HepG2 (cell line): ENCODE results near the gene PLD2. TPM values are rescaled to one million over a fixed set of nuclear protein-coding genes. Genes with fewer than 3 reads are reported as not detected.

Experiments used
- CREB1 ChIP-seq, 2 experiments: fragments of 450-650 bp in 1 of 2; IDR thresholded peaks; 2 replicates each; pipeline ENCODE4 v1.6.1; 2016 to 2017; ENCODE audit warnings: control low read depth in 1 of 2, mild to moderate bottlenecking in 1 of 2, missing compliant biosample characterization in 1 of 2, missing genetic modification characterization in 1 of 2
- EZH2 ChIP-seq: conservative IDR thresholded peaks from 2 replicates; pipeline ENCODE4 v1.6.1; 2012; ENCODE audit warnings: mild to moderate bottlenecking, low read depth, low read length, moderate library complexity
- GLMP ChIP-seq: sonication (generic); formaldehyde crosslinking; IDR thresholded peaks from 2 replicates; pipeline ENCODE4 v1.9.0; 2021; ENCODE audit warnings: missing genetic modification reagents, mild to moderate bottlenecking, borderline replicate concordance
- GRHL1 ChIP-seq: sonication (generic); formaldehyde crosslinking; conservative IDR thresholded peaks from 2 replicates; pipeline ENCODE4 v1.8.0; 2022; ENCODE audit warnings: missing genetic modification reagents
- IRF2 ChIP-seq: IDR thresholded peaks from 2 replicates; pipeline ENCODE4 v1.6.1; 2018; ENCODE audit warnings: missing genetic modification reagents, missing compliant biosample characterization
- KAT7 ChIP-seq: IDR thresholded peaks from 2 replicates; pipeline ENCODE4 v1.6.1; 2018; ENCODE audit warnings: borderline replicate concordance, missing compliant biosample characterization
- KMT2A ChIP-seq: sonication (generic); formaldehyde crosslinking; IDR thresholded peaks from 2 replicates; pipeline ENCODE4 v1.4.0; 2020; ENCODE audit warnings: missing genetic modification reagents
- MAZ ChIP-seq, 2 experiments: sonication (generic) in 1 of 2; formaldehyde crosslinking in 1 of 2; IDR thresholded peaks; 2 replicates each; pipeline versions ENCODE4 v1.5.0 to v1.6.1; 2012 to 2020; ENCODE audit warnings: low read depth in 2 of 2, mild to moderate bottlenecking in 2 of 2, borderline replicate concordance in 1 of 2, improper control_type of control experiment in 1 of 2, low read length in 1 of 2, missing genetic modification reagents in 1 of 2, moderate library complexity in 1 of 2
- PAXIP1 ChIP-seq: sonication (generic); formaldehyde crosslinking; conservative IDR thresholded peaks from 2 replicates; pipeline ENCODE4 v1.4.0; 2020; ENCODE audit warnings: mild to moderate bottlenecking, missing genetic modification reagents, moderate library complexity
- PRPF4 ChIP-seq: fragments of 200-400 bp; formaldehyde crosslinking; IDR thresholded peaks from 2 replicates; pipeline ENCODE4 v1.6.1; 2016; ENCODE audit warnings: low read length, low read depth; ENCODE audit not compliant: poor library complexity, severe bottlenecking
- REXO4 ChIP-seq: sonication (generic); formaldehyde crosslinking; IDR thresholded peaks from 2 replicates; pipeline ENCODE4 v1.8.0; 2022; ENCODE audit warnings: missing genetic modification reagents, mild to moderate bottlenecking, borderline replicate concordance
- RXRA ChIP-seq: sonication (generic); formaldehyde crosslinking; IDR thresholded peaks from 2 replicates; pipeline ENCODE4 v1.5.1; 2020; ENCODE audit warnings: missing genetic modification reagents
- SIX1 ChIP-seq: sonication (generic); formaldehyde crosslinking; IDR thresholded peaks from 2 replicates; pipeline ENCODE4 v1.4.0; 2020; ENCODE audit warnings: missing genetic modification reagents, borderline replicate concordance
- SOX5 ChIP-seq: IDR thresholded peaks from 2 replicates; pipeline ENCODE4 v1.6.1; 2016; ENCODE audit warnings: borderline replicate concordance
- TCF7 ChIP-seq: sonication (generic); IDR thresholded peaks from 2 replicates; pipeline ENCODE4 v1.6.1; 2016; ENCODE audit warnings: antibody characterized with exemption, low read depth
- UBTF ChIP-seq: sonication (generic); formaldehyde crosslinking; IDR thresholded peaks from 2 replicates; pipeline ENCODE4 v1.4.0; 2020; ENCODE audit warnings: mild to moderate bottlenecking, missing genetic modification reagents
- ZBTB21 ChIP-seq: sonication (generic); formaldehyde crosslinking; IDR thresholded peaks from 2 replicates; pipeline ENCODE4 v1.4.0; 2020; ENCODE audit warnings: missing genetic modification reagents
- ZFP82 ChIP-seq: sonication (generic); formaldehyde crosslinking; IDR thresholded peaks from 2 replicates; pipeline ENCODE4 v1.5.1; 2020; ENCODE audit warnings: mild to moderate bottlenecking, missing genetic modification reagents, borderline replicate concordance
- ZNF747 ChIP-seq: sonication (generic); formaldehyde crosslinking; IDR thresholded peaks from 2 replicates; pipeline ENCODE4 v1.8.1; 2023; ENCODE audit warnings: missing genetic modification reagents, mild to moderate bottlenecking, borderline replicate concordance
- ZNF768 ChIP-seq: sonication (generic); formaldehyde crosslinking; IDR thresholded peaks from 2 replicates; pipeline ENCODE4 v1.4.0; 2020; ENCODE audit warnings: missing genetic modification reagents
- polyA plus RNA-seq, 8 experiments: library from polyadenylated mRNA; depleted of rRNA in 3 of 8; stranded (reverse) in 7 of 8; unstranded in 1 of 8; fragments of >200 nt; fragmentation: Illumina TruSeq in 4 of 8; extraction: Trizol in 4 of 8; gene quantifications; 2 replicates each; pipeline versions ENCODE4 v1.2.1 to v1.2.3, GENCODE V29; 2011 to 2016; ENCODE audit warnings: low read depth in 4 of 8, missing spikeins in 1 of 8, mixed read lengths in 1 of 8; ENCODE audit not compliant: insufficient read depth in 1 of 8
- total RNA-seq, 5 experiments: library from RNA; depleted of rRNA; stranded (reverse); fragments of >200 nt; fragmentation: Illumina TruSeq; extraction: Trizol; gene quantifications; 2 replicates each; pipeline ENCODE4 v1.2.3, GENCODE V29; 2016; ENCODE audit warnings: low read depth in 1 of 5

The PLD2 gene
- total and polyA plus RNA-seq, 2 of the 13 experiments (the other 11 are each of a cell fraction or from before 2014, with no cell fraction given), result 13.4 to 29.7 TPM

- TF ChIP-seq MAZ (IDR thresholded peaks at IDR 0.05; ENCODE audit: borderline replicate concordance, low read depth, low read length) (0 out of 2 replicates have a peak, but pooled peaks have one; percentile 59), MAZ (CRISPR knock-in tag; IDR thresholded peaks at IDR 0.05; ENCODE audit: low read depth) (peak; percentile 53; the same call in 1 of the 2 replicates), RXRA (peak; percentile 95), GLMP (CRISPR knock-in tag) (no peak), TCF7 (peak; percentile 75), PRPF4 (peak; percentile 88), ZNF768 (no peak), CREB1 (IDR thresholded peaks at IDR 0.05) (peak; percentile 96), CREB1 (CRISPR knock-in tag; IDR thresholded peaks at IDR 0.05) (peak; percentile 93), GRHL1 (CRISPR knock-in tag) (no peak), SOX5 (CRISPR knock-in tag) (peak; percentile 86; the same call in 1 of the 2 replicates), SIX1 (CRISPR knock-in tag) (peak; percentile 79), KMT2A (peak; percentile 41; the same call in 1 of the 2 replicates), REXO4 (CRISPR knock-in tag) (no peak), UBTF (CRISPR knock-in tag) (peak; percentile 46; the same call in 1 of the 2 replicates), EZH2 (no peak), ZNF747 (CRISPR knock-in tag) (no peak; the same call in 1 of the 2 replicates), ZFP82 (CRISPR knock-in tag) (0 out of 2 replicates have a peak, but pooled peaks have one; percentile 17), ZBTB21 (CRISPR knock-in tag) (peak; percentile 90; the same call in 1 of the 2 replicates), PAXIP1 (CRISPR knock-in tag) (peak; percentile 99), IRF2 (CRISPR knock-in tag) (peak; percentile 63; the same call in 1 of the 2 replicates), KAT7 (CRISPR knock-in tag) (peak; percentile 45; the same call in 1 of the 2 replicates)
Observed at GRCh38 chr17:4759776-4760236, 47.1 kb upstream of the PLD2 start (continued).
